Thyroid gland (tissue), 4 donors: ENCODE measurements around the gene RAPGEFL1.

Experiments
- CTCF ChIP-seq, 6 experiments: fragments of 200-600 bp in 3 of 6; fragments of 450-650 bp in 3 of 6; sonication (generic) in 3 of 6; IDR thresholded peaks; one replicate each; pipeline ENCODE4 v1.5.1; 2016 to 2019; ENCODE audit warnings: antibody characterized with exemption in 6 of 6, mild to moderate bottlenecking in 2 of 6, inconsistent platforms in 1 of 6, moderate library complexity in 1 of 6
- POLR2A ChIP-seq, 2 donors: fragments of 450-650 bp; IDR thresholded peaks; one replicate each; pipeline ENCODE4 v1.6.1; 2017; ENCODE audit warnings: antibody characterized with exemption in 2 of 2, mild to moderate bottlenecking in 2 of 2, moderate library complexity in 1 of 2

- TF ChIP-seq CTCF (IDR thresholded peaks at IDR 0.05) = no peak
- TF ChIP-seq POLR2A (IDR thresholded peaks at IDR 0.05) = no peak
Observed at GRCh38 chr17:40158438-40159013, 18.7 kb upstream of the RAPGEFL1 start.
